ENCODE measurements around the gene OR6C2.

Gene OR6C2

DNA sequence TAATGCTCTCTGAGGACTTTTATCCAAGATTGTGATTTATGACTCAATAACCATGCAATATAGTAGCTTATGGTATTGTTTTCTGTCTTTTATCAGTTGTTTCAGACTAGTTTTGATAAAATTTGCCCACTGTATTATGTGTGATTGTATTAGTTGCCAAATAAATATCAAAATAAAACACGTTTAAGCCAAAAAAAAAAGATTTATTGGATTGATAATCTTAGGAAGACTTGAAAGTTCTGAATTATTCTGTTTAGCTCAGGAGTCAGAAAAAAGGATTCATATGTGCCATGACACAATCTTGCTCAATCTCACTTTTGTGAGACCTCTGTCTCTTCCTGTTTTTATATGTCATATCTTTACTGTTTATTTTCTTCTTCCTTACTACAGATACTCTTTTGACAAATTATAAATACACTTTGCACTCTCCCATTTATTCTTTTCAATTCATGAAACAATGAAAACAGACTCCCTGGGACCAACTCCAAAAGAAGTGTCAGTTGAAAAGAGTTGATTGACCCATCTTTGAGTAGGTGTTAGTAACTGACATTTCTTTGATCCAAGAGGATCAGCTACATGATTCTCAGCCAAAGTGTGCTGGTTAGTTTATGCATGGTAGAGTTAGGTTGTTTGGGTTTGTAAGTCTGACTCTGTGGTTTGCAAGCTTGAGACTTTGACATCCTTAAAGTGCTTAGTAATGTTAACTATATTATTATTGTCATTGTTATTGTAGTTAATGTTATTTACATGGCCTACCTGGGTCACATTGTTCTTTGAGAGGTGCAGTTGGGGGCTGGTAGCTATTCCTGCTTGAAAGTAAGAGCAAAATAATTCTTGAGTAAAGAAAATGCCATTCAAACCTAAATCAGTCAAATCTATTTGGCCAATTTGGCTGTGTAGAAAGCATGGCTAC lies 15.3 kb upstream of the OR6C2 start:
- no peak for TF ChIP-seq RAD21 (IDR thresholded peaks at IDR 0.05; ENCODE audit: low read depth)
- no peak for TF ChIP-seq FOXM1 (IDR thresholded peaks at IDR 0.05; ENCODE audit: borderline replicate concordance, low read depth)
- no peak for TF ChIP-seq CREB1 (IDR thresholded peaks at IDR 0.05; ENCODE audit: low read depth)
- TF ChIP-seq EGR1 (IDR thresholded peaks at IDR 0.05) = no peak
- TF ChIP-seq NFIC (IDR thresholded peaks at IDR 0.05) = no peak
- TF ChIP-seq YY1 (IDR thresholded peaks at IDR 0.05; ENCODE audit: low read depth) = no peak

- no peak for TF ChIP-seq TAF1 (IDR thresholded peaks at IDR 0.05; ENCODE audit: low read depth)
- TF ChIP-seq NFIC (IDR thresholded peaks at IDR 0.05) = no peak
- no peak for TF ChIP-seq CREB1 (IDR thresholded peaks at IDR 0.05; ENCODE audit: low read depth)
- no peak for TF ChIP-seq CEBPB (IDR thresholded peaks at IDR 0.05)
- TF ChIP-seq TCF12 (IDR thresholded peaks at IDR 0.05; ENCODE audit: low read depth) = no peak
- TF ChIP-seq EGR1 (IDR thresholded peaks at IDR 0.05) = no peak
- no peak for TF ChIP-seq FOXM1 (IDR thresholded peaks at IDR 0.05; ENCODE audit: borderline replicate concordance, low read depth)
- TF ChIP-seq USF1 (IDR thresholded peaks at IDR 0.05) = no peak
- TF ChIP-seq, protein P1, sequence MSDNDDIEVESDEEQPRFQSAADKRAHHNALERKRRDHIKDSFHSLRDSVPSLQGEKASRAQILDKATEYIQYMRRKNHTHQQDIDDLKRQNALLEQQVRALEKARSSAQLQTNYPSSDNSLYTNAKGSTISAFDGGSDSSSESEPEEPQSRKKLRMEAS (IDR thresholded peaks at IDR 0.05) = no peak
- TF ChIP-seq RAD21 (IDR thresholded peaks at IDR 0.05; ENCODE audit: low read depth) = no peak
- no peak for TF ChIP-seq TEAD4 (IDR thresholded peaks at IDR 0.05)
- TF ChIP-seq YY1 (IDR thresholded peaks at IDR 0.05; ENCODE audit: low read depth) = no peak
- TF ChIP-seq ZBTB7A (IDR thresholded peaks at IDR 0.05; ENCODE audit: low read depth) = no peak
- TF ChIP-seq, protein P2, sequence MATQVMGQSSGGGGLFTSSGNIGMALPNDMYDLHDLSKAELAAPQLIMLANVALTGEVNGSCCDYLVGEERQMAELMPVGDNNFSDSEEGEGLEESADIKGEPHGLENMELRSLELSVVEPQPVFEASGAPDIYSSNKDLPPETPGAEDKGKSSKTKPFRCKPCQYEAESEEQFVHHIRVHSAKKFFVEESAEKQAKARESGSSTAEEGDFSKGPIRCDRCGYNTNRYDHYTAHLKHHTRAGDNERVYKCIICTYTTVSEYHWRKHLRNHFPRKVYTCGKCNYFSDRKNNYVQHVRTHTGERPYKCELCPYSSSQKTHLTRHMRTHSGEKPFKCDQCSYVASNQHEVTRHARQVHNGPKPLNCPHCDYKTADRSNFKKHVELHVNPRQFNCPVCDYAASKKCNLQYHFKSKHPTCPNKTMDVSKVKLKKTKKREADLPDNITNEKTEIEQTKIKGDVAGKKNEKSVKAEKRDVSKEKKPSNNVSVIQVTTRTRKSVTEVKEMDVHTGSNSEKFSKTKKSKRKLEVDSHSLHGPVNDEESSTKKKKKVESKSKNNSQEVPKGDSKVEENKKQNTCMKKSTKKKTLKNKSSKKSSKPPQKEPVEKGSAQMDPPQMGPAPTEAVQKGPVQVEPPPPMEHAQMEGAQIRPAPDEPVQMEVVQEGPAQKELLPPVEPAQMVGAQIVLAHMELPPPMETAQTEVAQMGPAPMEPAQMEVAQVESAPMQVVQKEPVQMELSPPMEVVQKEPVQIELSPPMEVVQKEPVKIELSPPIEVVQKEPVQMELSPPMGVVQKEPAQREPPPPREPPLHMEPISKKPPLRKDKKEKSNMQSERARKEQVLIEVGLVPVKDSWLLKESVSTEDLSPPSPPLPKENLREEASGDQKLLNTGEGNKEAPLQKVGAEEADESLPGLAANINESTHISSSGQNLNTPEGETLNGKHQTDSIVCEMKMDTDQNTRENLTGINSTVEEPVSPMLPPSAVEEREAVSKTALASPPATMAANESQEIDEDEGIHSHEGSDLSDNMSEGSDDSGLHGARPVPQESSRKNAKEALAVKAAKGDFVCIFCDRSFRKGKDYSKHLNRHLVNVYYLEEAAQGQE (IDR thresholded peaks at IDR 0.05; ENCODE audit: low read depth) = no peak
- TF ChIP-seq EP300 (IDR thresholded peaks at IDR 0.05; ENCODE audit: borderline replicate concordance) = no peak
Observed at GRCh38 chr12:55445357-55445756, 1.5 kb downstream of the OR6C2 start.

DNA sequence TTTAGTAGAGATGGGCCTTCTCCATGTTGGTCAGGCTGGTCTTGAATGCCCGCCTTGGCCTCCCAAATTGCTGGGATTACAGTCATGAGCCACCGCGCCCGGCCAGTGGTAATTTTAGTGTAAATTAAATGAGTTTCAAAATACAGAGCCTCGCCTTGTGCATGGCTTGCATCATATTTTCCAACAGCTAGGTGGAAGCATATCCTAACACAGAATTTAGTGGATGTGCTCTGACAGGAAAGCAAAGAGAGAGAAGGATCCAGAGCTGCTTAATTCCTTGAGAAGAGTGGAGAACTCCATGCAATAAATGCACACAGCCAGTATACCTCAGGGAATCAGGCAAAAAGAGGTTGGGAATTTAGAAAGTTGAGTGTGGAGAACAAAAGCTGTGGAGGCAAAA lies 2.5 kb downstream of the OR6C2 start:
- TF ChIP-seq TAF1 (IDR thresholded peaks at IDR 0.05; ENCODE audit: low read depth) (no peak), EGR1 (IDR thresholded peaks at IDR 0.05) (no peak), FOXM1 (IDR thresholded peaks at IDR 0.05; ENCODE audit: borderline replicate concordance, low read depth) (no peak), TCF12 (IDR thresholded peaks at IDR 0.05; ENCODE audit: low read depth) (no peak), CEBPB (IDR thresholded peaks at IDR 0.05) (no peak), ZBTB7A (IDR thresholded peaks at IDR 0.05; ENCODE audit: low read depth) (no peak), YY1 (IDR thresholded peaks at IDR 0.05; ENCODE audit: low read depth) (no peak), CREB1 (IDR thresholded peaks at IDR 0.05; ENCODE audit: low read depth) (no peak), TEAD4 (IDR thresholded peaks at IDR 0.05) (no peak)
- TF ChIP-seq, protein P2 (IDR thresholded peaks at IDR 0.05; ENCODE audit: low read depth) = no peak
- TF ChIP-seq, protein P1 (IDR thresholded peaks at IDR 0.05) = no peak

DNA sequence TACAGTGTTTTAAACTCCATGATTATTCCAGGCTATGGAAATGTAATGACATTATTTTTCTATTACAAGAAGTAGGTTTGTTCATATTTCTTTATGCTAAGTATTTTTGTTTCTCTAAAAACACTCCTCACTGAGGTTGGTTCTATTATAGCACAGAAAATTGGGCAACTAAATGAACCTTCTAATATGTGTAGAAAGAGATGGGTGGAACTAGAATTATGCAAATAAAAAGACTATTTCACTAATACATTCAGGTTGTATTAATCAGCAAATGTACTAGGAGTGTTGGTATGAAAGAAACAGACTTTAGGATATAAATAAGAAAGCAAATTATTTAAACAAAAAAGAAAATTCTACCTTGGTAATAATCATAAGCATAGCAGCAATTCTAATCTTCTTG lies 4.9 kb downstream of the OR6C2 start:
- TF ChIP-seq RAD21 (IDR thresholded peaks at IDR 0.05; ENCODE audit: low read depth) (no peak), CREB1 (IDR thresholded peaks at IDR 0.05; ENCODE audit: low read depth) (no peak), CEBPB (IDR thresholded peaks at IDR 0.05) (no peak), TCF12 (IDR thresholded peaks at IDR 0.05; ENCODE audit: low read depth) (no peak), TAF1 (IDR thresholded peaks at IDR 0.05; ENCODE audit: low read depth) (no peak), FOXM1 (IDR thresholded peaks at IDR 0.05; ENCODE audit: borderline replicate concordance, low read depth) (no peak), YY1 (IDR thresholded peaks at IDR 0.05; ENCODE audit: low read depth) (no peak), EP300 (IDR thresholded peaks at IDR 0.05; ENCODE audit: borderline replicate concordance) (no peak), NFIC (IDR thresholded peaks at IDR 0.05) (no peak), ZBTB7A (IDR thresholded peaks at IDR 0.05; ENCODE audit: low read depth) (no peak), USF1 (IDR thresholded peaks at IDR 0.05) (no peak), TEAD4 (IDR thresholded peaks at IDR 0.05) (no peak), EGR1 (IDR thresholded peaks at IDR 0.05) (no peak)
- TF ChIP-seq, protein P1 (IDR thresholded peaks at IDR 0.05) = no peak
- TF ChIP-seq, protein P2 (IDR thresholded peaks at IDR 0.05; ENCODE audit: low read depth) = no peak

Measured in Ishikawa (cell line).